Measurements from ENCODE around the gene NEK7.
"Not testable (repeated sequence)": the region's sequence is repeated elsewhere in the genome, so short reads cannot be mapped to it uniquely, and the experiment has no call there.

NEK7 gene

DNA sequence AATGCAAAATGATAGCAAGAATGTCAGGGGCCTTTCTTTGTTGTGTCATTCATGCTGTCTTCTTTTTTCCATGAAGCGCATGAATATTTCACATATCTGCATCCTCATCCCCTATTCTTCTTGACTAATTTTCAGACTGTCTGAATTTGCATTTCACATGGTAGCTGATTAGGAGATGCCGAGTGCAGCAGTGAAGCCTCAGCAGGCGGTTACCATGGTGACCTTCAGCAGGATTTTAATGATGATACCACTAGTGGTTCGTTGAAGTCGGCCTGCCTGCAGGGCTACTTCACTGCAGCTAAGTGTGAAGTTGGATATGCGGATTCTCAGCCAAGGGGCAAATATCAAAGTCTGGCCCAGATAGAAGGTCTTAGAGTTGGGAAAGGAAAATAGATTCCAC lies 141.8 kb downstream of the NEK7 start:
- DNase-seq = no peak

GRCh38 chr1:198300451-198300850 lies 143.7 kb downstream of the NEK7 start:
- no peak for DNase-seq

GRCh38 chr1:198304431-198304830 lies 147.6 kb downstream of the NEK7 start:
- DNase-seq = no peak

DNA sequence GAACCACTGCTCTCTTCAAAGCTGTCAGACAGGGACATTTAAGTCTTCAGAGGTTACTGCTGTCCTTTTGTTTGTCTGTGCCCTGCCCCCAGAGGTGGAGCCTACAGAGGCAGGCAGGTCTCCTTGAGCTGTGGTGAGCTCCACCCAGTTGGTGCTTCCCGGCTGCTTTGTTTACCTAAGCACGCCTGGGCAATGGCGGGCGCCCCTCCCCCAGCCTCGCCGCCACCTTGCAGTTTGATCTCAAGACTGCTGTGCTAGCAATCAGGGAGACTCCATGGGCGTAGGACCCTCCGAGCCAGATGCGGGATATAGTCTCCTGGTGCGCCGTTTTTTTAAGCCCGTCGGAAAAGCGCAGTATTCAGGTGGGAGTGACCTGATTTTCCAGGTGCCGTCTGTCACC lies 158.0 kb downstream of the NEK7 start:
- DNase-seq = not testable (repeated sequence)

DNA sequence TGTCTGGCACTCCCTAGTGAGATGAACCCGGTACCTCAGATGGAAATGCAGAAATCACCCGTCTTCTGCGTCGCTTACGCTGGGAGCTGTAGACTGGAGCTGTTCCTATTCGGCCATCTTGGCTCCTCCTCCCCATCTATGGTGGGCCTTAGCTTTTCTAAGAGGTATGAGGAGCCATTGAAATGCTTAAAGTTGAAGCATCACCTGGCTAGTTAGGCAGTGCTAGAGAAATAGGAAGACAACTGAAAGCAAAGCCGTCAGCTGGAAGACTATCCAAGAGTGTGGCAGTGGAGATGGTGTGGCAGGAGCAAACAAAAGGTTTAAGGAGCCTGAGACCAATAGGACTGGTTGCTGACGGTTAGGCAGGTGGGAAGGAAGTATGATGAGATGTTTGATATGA lies 158.5 kb downstream of the NEK7 start:
- DNase-seq = not testable (repeated sequence)

GRCh38 chr1:198316546-198317100 lies 159.8 kb downstream of the NEK7 start:
- no peak for DNase-seq

GRCh38 chr1:198318085-198318484 lies 161.3 kb downstream of the NEK7 start:
- DNase-seq = no peak

- DNase-seq = no peak
These were observed 164.0 kb downstream of the NEK7 start for GRCh38 chr1:198320759-198321158.

- no peak for DNase-seq
These were observed 169.4 kb downstream of the NEK7 start for GRCh38 chr1:198326232-198326631.

DNA sequence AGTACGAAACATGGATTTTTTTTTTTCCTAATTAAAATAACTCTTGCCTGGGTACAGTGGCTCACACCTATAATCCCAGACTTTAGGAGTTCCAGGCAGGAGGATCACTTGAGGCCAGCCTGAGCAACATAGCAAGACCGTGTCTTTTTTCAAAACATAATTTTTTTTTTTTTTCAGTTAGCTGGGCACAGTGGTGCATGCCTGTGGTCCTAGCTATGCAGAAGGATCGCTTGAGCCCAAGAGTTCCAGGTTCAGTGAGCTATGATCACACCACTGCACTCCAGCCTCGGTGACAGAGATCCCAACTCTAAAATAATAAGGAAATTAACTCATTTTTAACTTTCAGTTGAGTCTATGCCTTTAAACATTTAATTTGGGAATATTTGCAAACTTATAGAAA lies 170.1 kb downstream of the NEK7 start:
- no peak for DNase-seq

GRCh38 chr1:198328458-198329032 lies 171.7 kb downstream of the NEK7 start:
- no peak for DNase-seq

DNA sequence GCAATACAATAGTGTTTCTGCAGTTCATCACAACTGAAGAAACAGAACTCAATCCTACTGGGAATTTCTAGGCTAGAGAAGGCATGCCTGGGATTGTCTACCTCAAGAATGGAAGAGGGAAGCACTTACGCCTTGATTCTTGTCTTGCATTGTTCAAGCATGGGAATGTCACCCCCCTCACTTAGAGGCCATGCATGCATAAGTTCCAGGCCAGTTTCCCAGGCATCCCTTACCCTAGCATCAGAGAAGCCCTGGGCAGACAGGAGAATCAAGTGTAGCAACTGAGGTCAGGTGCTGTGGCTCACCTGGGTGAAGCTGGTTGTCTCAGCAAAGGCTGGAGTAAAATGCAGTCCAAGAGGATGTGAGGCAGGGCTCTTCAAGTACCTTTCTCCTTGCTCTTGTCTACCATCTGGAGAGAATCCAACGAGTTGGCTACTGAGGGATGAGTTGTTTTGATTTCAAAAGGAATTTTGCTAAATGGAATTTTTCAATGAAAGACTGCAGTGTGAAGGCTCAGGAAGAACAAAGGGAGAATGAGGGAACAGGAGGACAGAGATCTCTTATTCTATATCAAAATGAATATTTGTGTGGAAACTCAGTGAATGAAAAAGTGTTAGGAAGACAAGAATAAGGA lies 174.3 kb downstream of the NEK7 start:
- no peak for DNase-seq

DNA sequence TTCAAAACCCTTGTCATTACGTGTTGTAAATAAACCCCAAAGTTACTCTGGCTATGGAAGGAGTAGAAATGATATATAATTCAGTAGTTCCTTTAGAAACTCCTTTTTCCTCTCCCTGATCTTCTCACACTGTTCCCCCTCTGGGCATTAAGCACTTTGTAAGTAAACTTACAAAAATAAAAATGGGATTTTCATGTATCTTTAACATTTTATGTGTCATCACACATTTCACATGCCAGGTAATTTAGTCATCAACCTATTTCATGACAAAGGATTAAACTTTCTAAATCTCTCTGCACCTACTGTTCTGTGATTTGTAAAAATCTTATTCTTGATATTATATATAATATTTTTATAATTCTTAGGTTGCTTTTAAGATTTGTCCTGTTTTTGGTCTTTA lies 176.9 kb downstream of the NEK7 start:
- no peak for DNase-seq

DNA sequence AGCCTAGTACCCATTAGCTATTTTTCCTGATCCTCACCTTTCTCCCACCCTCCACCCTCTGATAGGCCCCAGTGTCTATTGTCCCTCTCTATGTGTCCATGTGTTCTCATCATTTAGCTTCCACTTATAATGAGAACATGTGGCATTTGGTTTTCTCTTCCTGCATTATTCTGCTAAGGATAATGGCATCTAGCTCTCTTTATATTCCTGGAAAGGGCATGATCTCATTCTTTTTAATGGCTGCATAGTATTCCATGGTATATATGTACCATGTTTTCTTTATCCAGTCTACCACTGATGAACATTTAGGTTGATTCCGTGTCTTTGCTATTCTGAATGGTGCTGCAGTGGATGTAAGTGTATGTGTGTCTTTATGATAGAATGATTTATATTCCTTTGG lies 178.9 kb downstream of the NEK7 start:
- DNase-seq = no peak

GRCh38 chr1:198337886-198338285 lies 181.1 kb downstream of the NEK7 start:
- no peak for DNase-seq

DNA sequence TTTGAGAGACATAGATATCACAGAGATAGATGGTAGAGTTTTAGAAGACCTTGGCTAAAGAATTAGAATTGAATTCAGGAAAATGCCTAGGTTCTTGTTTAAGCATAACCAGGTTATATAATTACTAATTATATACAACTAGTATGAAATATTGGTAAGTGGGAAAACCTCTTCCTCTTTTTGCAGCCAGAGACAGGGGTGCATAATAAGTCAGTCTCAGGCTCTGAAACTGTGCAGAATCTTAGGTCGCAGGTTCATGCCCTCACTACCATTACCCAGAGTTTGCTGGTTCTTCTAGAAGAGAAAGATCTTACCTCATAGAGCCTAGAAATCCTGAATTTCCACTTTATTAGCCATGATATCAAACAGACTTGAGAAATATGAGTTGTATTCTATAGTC lies 183.3 kb downstream of the NEK7 start:
- no peak for DNase-seq

- no peak for DNase-seq
These were observed 189.4 kb downstream of the NEK7 start for GRCh38 chr1:198346178-198346577.

DNA sequence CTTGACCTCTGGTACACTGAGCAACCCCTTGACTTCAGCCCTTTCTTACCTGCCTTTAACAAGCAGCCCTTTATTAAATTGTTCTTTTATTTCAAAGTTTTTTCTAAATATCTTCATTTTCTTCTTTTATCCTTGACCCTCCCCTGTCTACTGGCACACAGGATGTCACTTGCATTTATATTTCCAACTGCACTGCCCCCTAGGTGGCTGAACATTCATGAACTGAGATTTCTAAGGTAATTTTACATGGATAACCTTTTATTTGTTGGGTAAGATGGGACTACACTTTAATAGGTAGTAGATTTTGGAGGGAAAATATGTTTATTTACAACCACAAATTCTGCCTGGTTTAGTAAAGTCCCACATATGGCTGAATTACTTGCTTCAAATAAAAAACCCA lies 193.7 kb downstream of the NEK7 start:
- no peak for DNase-seq

GRCh38 chr1:198352975-198353695 lies 196.3 kb downstream of the NEK7 start:
- no peak for DNase-seq

GRCh38 chr1:198357937-198358336 lies 201.1 kb downstream of the NEK7 start:
- no peak for DNase-seq

GRCh38 chr1:198359024-198359653 lies 202.3 kb downstream of the NEK7 start:
- DNase-seq = no peak

DNA sequence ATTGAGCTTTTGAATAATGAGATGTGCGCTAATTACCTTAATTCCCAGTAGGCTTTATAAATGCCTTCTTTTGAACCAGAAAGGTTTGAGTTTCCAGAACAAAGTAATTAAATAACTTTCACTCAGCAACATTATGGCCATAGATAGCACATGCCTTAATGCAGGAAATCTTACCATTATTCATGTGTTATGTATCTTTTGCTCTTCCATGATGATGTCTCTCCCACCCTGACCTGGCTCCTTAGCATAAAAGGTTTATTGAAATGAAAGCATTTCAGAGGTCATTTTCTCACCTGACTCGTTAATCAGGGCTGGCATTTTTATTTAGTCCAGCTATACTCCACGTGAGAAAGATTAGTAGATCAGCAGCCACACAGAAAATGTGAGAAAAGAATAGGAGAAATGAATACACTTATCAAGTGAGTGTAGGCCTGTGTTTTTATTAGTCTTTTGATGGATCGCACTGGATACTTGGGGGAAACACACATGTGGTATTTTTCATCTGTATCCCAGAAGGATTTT lies 203.5 kb downstream of the NEK7 start:
- DNase-seq = no peak

DNA sequence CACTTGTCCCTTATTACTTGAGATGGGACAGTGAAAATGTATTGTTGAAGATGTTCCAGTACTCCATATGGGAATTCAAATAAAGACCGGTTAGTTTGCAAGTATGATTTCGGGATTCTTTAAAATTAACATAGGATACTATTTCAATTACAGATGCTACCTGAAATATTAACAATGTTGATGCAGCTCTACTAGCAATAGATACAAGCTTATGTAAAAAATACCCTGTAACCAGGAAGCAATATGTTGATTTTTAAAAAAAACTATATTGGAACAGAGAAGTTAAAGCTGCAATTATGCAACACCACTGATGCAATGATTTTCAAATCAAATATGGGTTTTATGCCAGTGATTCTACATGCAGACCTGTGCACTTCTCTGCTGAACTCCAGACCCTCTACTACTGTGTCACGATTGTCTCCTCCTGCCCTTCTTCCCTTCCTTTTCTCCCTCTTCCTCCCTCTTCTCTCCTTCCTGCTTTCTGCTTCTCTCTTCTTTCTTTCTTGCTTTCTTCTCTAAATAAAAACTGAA lies 204.5 kb downstream of the NEK7 start:
- no peak for DNase-seq

Measured in T1000 (cell line).